Measurements from ENCODE around the gene UPB1. TPM values are rescaled to one million over a fixed set of nuclear protein-coding genes. Genes with fewer than 3 reads are reported as not detected.

The UPB1 gene
- total RNA-seq, 1 donor from 2014 or later: 0.12 TPM

- Mint-ChIP-seq H3K4me1 (peaks cover 38% of the 10 kb centered on the region), H3K27ac (no peak overlapping the region), H3K4me3 (no peak overlapping the region), H3K36me3 (ENCODE audit: low read depth) (peaks cover 58% of the 10 kb centered on the region), H3K9me3 (no peaks in the 10 kb centered on the region), H3K27me3 (no peaks in the 10 kb centered on the region)
- intact Hi-C loops (cut with micrococcal nuclease): loop anchor here (5.0 to 10.0 kb wide), 4 partner anchors 33 to 647 kb away; partner anchors contain the start of genes CABIN1 and LRRC75B
- no peak for DNase-seq
These were observed 64.3 kb downstream of the UPB1 start for GRCh38 chr22:24559471-24559870.

GRCh38 chr22:24563246-24563645, 68.1 kb downstream of the UPB1 start:
- H3K4me1 Mint-ChIP-seq: peaks cover 31% of the 10 kb centered on the region
- no peaks in the 10 kb centered on the region for H3K9me3 Mint-ChIP-seq
- H3K27ac Mint-ChIP-seq: no peak overlapping the region
- H3K4me3 Mint-ChIP-seq: no peak overlapping the region
- no peak for DNase-seq
- intact Hi-C loops (cut with micrococcal nuclease): no loop called here
- H3K27me3 Mint-ChIP-seq: no peaks in the 10 kb centered on the region
- peaks cover 55% of the 10 kb centered on the region for H3K36me3 Mint-ChIP-seq (ENCODE audit: low read depth)

GRCh38 chr22:24564376-24565058, 69.4 kb downstream of the UPB1 start:
- Mint-ChIP-seq H3K4me3 (no peak overlapping the region), H3K9me3 (no peaks in the 10 kb centered on the region), H3K4me1 (peaks cover 22% of the 10 kb centered on the region), H3K36me3 (ENCODE audit: low read depth) (peaks cover 51% of the 10 kb centered on the region), H3K27me3 (no peaks in the 10 kb centered on the region), H3K27ac (no peak overlapping the region)
- intact Hi-C loops (cut with micrococcal nuclease): no loop called here
- no peak for DNase-seq

- H3K4me3 Mint-ChIP-seq: no peak overlapping the region
- no peaks in the 10 kb centered on the region for H3K9me3 Mint-ChIP-seq
- peaks cover 53% of the 10 kb centered on the region for H3K36me3 Mint-ChIP-seq (ENCODE audit: low read depth)
- no peak overlapping the region for H3K27ac Mint-ChIP-seq
- H3K27me3 Mint-ChIP-seq: no peaks in the 10 kb centered on the region
- peaks cover 21% of the 10 kb centered on the region for H3K4me1 Mint-ChIP-seq
- DNase-seq: no peak
- intact Hi-C loops (cut with micrococcal nuclease): no loop called here
These were observed 69.9 kb downstream of the UPB1 start for GRCh38 chr22:24565077-24565476.

DNA sequence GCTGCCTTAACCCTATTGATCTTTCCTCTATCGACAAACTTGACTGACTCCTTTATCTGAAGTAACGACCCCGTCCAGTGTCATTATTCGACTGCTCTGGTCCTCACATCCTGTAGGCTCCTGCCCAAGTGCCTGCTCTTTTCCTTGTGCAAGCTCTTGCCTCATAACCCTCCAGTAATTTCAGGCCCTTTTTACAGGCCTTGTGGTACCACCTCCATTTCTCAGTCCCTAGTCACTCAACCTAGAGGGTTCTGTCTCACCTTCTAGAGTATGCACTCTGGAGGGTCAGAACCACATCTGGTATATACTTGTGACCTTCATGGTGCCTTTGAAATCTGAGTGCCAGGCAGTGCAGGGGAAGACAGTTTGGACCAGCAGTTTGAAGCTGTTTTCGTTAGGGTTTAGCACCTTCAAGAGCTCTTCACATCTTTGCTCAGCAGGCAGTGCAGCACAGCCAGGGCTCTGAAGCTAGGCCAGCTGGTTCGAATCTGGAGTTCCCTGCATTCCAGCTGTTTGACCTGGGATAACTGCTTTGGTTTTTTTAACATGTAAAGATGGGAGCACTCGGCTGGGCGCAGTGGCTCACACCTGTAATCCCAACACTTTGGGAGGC, 71.9 kb downstream of the UPB1 start:
- no peak overlapping the region for H3K4me3 Mint-ChIP-seq
- peaks cover 18% of the 10 kb centered on the region for H3K4me1 Mint-ChIP-seq
- no peaks in the 10 kb centered on the region for H3K27me3 Mint-ChIP-seq
- intact Hi-C loops (cut with micrococcal nuclease): no loop called here
- DNase-seq: no peak
- H3K27ac Mint-ChIP-seq: no peak overlapping the region
- peaks cover 59% of the 10 kb centered on the region for H3K36me3 Mint-ChIP-seq (ENCODE audit: low read depth)
- no peaks in the 10 kb centered on the region for H3K9me3 Mint-ChIP-seq

GRCh38 chr22:24567668-24568067, 72.5 kb downstream of the UPB1 start:
- H3K36me3 Mint-ChIP-seq (ENCODE audit: low read depth): peaks cover 58% of the 10 kb centered on the region
- no peak overlapping the region for H3K4me3 Mint-ChIP-seq
- H3K9me3 Mint-ChIP-seq: no peaks in the 10 kb centered on the region
- DNase-seq: no peak
- H3K27me3 Mint-ChIP-seq: no peaks in the 10 kb centered on the region
- H3K4me1 Mint-ChIP-seq: peaks cover 17% of the 10 kb centered on the region
- no peak overlapping the region for H3K27ac Mint-ChIP-seq
- intact Hi-C loops (cut with micrococcal nuclease): no loop called here

DNA sequence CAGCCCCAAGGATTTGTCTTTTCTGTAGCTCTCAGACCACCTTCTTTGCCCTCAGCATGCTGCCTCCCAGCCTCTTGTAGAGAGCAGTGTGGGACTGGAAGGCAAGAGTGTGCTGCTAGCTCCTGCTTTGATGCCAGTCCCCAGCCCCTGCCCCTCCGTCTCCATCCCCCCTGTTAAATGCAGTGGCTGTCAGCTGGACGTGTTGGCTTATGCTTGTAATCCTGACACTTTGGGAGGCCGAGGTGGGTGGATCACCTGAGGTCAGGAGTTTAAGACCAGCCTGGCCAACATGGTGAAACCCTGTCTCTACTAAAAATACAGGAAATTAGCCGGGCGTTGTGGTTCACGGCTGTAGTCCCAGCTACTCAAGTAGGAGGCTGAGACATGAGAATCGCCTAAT, 76.1 kb downstream of the UPB1 start:
- H3K9me3 Mint-ChIP-seq: no peaks in the 10 kb centered on the region
- H3K27me3 Mint-ChIP-seq: no peaks in the 10 kb centered on the region
- peaks cover 66% of the 10 kb centered on the region for H3K36me3 Mint-ChIP-seq (ENCODE audit: low read depth)
- no peak overlapping the region for H3K4me3 Mint-ChIP-seq
- intact Hi-C loops (cut with micrococcal nuclease): no loop called here
- no peak for DNase-seq
- peaks cover 4% of the 10 kb centered on the region for H3K4me1 Mint-ChIP-seq
- no peak overlapping the region for H3K27ac Mint-ChIP-seq

DNA sequence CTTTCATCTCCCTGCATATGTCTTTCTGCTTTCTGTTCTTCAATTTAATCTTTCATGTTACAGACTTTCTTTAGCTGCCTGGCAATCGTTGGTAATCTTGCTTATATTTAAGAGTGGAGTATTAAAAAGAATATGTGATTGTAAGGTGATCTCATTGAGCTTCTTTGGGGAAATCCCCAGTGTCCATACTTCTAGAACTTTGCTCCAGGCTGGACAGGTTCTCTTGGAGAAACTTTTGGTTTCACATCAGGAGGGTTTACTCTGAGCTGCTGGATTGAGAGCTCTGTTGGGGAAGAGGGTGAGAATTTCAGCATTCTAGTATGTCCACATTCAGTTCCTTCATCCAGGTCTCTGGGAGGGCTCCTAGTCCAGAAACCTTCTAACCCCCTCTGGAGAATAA, 81.6 kb downstream of the UPB1 start:
- H3K4me3 Mint-ChIP-seq: no peak overlapping the region
- no peak for DNase-seq
- H3K9me3 Mint-ChIP-seq: no peaks in the 10 kb centered on the region
- intact Hi-C loops (cut with micrococcal nuclease): no loop called here
- H3K27me3 Mint-ChIP-seq: no peaks in the 10 kb centered on the region
- peaks cover 38% of the 10 kb centered on the region for H3K36me3 Mint-ChIP-seq (ENCODE audit: low read depth)
- H3K4me1 Mint-ChIP-seq: peaks cover 3% of the 10 kb centered on the region
- H3K27ac Mint-ChIP-seq: no peak overlapping the region

Other genes with a start within 250 kb of the UPB1 start
- 37.2 and 41.9 TPM in 2 replicates for gene SPECC1L, start 224.5 kb upstream of the UPB1 start, total RNA-seq
- gene ADORA2A, start 67.7 kb upstream of the UPB1 start, total RNA-seq: 34.9 and 36.2 TPM in 2 replicates
- 118 and 129 TPM in 2 replicates for gene GUCD1, start 59.8 kb downstream of the UPB1 start, total RNA-seq
- 166 and 175 TPM in 2 replicates for gene SNRPD3, start 60.7 kb downstream of the UPB1 start, total RNA-seq
- gene LRRC75B, start 97.7 kb downstream of the UPB1 start, total RNA-seq: 2.6 and 3.2 TPM in 2 replicates
- gene GGT1, start 107.9 kb downstream of the UPB1 start, total RNA-seq: 49.0 and 52.9 TPM in 2 replicates